Duodenal mucosa (tissue), 2 donors: ENCODE measurements around the gene ANLN.
"Not testable (repeated sequence)": the region's sequence is repeated elsewhere in the genome, so short reads cannot be mapped to it uniquely, and the experiment has no call there.

Source experiments
- H3K27ac ChIP-seq: one replicate; pipeline ENCODE4 v1.7.0; 2013; ENCODE audit warnings: low read depth, low read length
- H3K27me3 ChIP-seq, 2 donors: one replicate each; pipeline ENCODE4 v1.7.0; 2013; ENCODE audit warnings: low read length in 2 of 2, control low read depth in 1 of 2; ENCODE audit not compliant: insufficient read depth in 2 of 2, control insufficient read depth in 1 of 2
- H3K36me3 ChIP-seq, 2 donors: one replicate each; pipeline ENCODE4 v1.7.0; 2013; ENCODE audit warnings: low read length in 2 of 2, control low read depth in 1 of 2; ENCODE audit not compliant: insufficient read depth in 2 of 2, control insufficient read depth in 1 of 2
- H3K4me1 ChIP-seq, 2 donors: one replicate each; pipeline ENCODE4 v1.7.0; 2013; ENCODE audit warnings: low read length in 2 of 2, control low read depth in 1 of 2; ENCODE audit not compliant: insufficient read depth in 2 of 2, control insufficient read depth in 1 of 2
- H3K4me3 ChIP-seq, 2 donors: one replicate each; pipeline ENCODE4 v1.7.0; 2013; ENCODE audit warnings: low read length in 2 of 2, low read depth in 1 of 2
- H3K9ac ChIP-seq, 2 donors: one replicate each; pipeline ENCODE4 v1.7.0; 2013; ENCODE audit warnings: low read length in 2 of 2, low read depth in 1 of 2
- H3K9me3 ChIP-seq, 2 donors: one replicate each; pipeline ENCODE4 v1.7.0; 2013; ENCODE audit warnings: low read length in 2 of 2, control low read depth in 1 of 2; ENCODE audit not compliant: control insufficient read depth in 1 of 2

Gene ANLN

GRCh38 chr7:36474283-36475010 lies 84.8 kb downstream of the ANLN start:
- H3K9me3 ChIP-seq = no peaks in the 10 kb centered on the region
- no peak overlapping the region for H3K9ac ChIP-seq
- H3K27me3 ChIP-seq = no peaks in the 10 kb centered on the region
- no peaks in the 10 kb centered on the region for H3K36me3 ChIP-seq
- no peak overlapping the region for H3K4me3 ChIP-seq
- H3K27ac ChIP-seq = no peak overlapping the region
- no peaks in the 10 kb centered on the region for H3K4me1 ChIP-seq

- Histone ChIP-seq H3K9ac (no peak overlapping the region), H3K27ac (no peak overlapping the region), H3K9me3 (no peaks in the 10 kb centered on the region), H3K27me3 (no peaks in the 10 kb centered on the region), H3K4me3 (no peak overlapping the region), H3K4me1 (no peaks in the 10 kb centered on the region), H3K36me3 (no peaks in the 10 kb centered on the region)
Observed at GRCh38 chr7:36475011-36475342, 85.3 kb downstream of the ANLN start.

- Histone ChIP-seq H3K4me1 (no peaks in the 10 kb centered on the region), H3K4me3 (no peak overlapping the region), H3K9me3 (no peaks in the 10 kb centered on the region), H3K9ac (no peak overlapping the region), H3K36me3 (no peaks in the 10 kb centered on the region), H3K27ac (no peak overlapping the region), H3K27me3 (no peaks in the 10 kb centered on the region)
Observed at GRCh38 chr7:36475381-36475780, 85.7 kb downstream of the ANLN start.

- Histone ChIP-seq H3K36me3 (no peaks in the 10 kb centered on the region), H3K4me3 (no peak overlapping the region), H3K9ac (no peak overlapping the region), H3K9me3 (no peaks in the 10 kb centered on the region), H3K27me3 (peaks cover 0 to 4% of the 10 kb centered on the region in 2 donors), H3K4me1 (no peaks in the 10 kb centered on the region), H3K27ac (no peak overlapping the region)
Observed at GRCh38 chr7:36478745-36479144, 89.1 kb downstream of the ANLN start.

- H3K4me1 ChIP-seq, H3K9me3 ChIP-seq, H3K27me3 ChIP-seq, H3K36me3 ChIP-seq, H3K9ac ChIP-seq, H3K27ac ChIP-seq, H3K4me3 ChIP-seq: not testable (repeated sequence)
Observed at GRCh38 chr7:36483853-36484252, 94.2 kb downstream of the ANLN start.

- no peaks in the 10 kb centered on the region for H3K9me3 ChIP-seq
- no peak overlapping the region for H3K27ac ChIP-seq
- no peak overlapping the region for H3K4me3 ChIP-seq
- no peaks in the 10 kb centered on the region for H3K4me1 ChIP-seq
- no peaks in the 10 kb centered on the region for H3K36me3 ChIP-seq
- H3K27me3 ChIP-seq = peaks cover 0 to 4% of the 10 kb centered on the region in 2 donors
- H3K9ac ChIP-seq = no peak overlapping the region
Observed at GRCh38 chr7:36484265-36484664, 94.6 kb downstream of the ANLN start.

- Histone ChIP-seq H3K27ac (no peak overlapping the region), H3K36me3 (no peaks in the 10 kb centered on the region), H3K4me3 (no peak overlapping the region), H3K9me3 (no peaks in the 10 kb centered on the region), H3K4me1 (no peaks in the 10 kb centered on the region), H3K9ac (no peak overlapping the region), H3K27me3 (peaks cover 0 to 4% of the 10 kb centered on the region in 2 donors)
Observed at GRCh38 chr7:36486336-36486735, 96.7 kb downstream of the ANLN start.

- H3K27me3 ChIP-seq = no peaks in the 10 kb centered on the region
- H3K4me1 ChIP-seq = no peaks in the 10 kb centered on the region
- H3K9me3 ChIP-seq = no peaks in the 10 kb centered on the region
Observed at GRCh38 chr7:36487756-36488336, 98.2 kb downstream of the ANLN start.

GRCh38 chr7:36488672-36489071 lies 99.0 kb downstream of the ANLN start:
- not testable (repeated sequence) for H3K4me3 ChIP-seq, H3K4me1 ChIP-seq, H3K9ac ChIP-seq, H3K27me3 ChIP-seq, H3K27ac ChIP-seq, H3K36me3 ChIP-seq, H3K9me3 ChIP-seq

More at GRCh38 chr7:36487756-36488336, 98.2 kb downstream of the ANLN start:
- Histone ChIP-seq H3K9ac (no peak overlapping the region), H3K4me3 (no peak overlapping the region), H3K36me3 (no peaks in the 10 kb centered on the region), H3K27ac (no peak overlapping the region)

- Histone ChIP-seq H3K4me1 (no peaks in the 10 kb centered on the region), H3K27ac (no peak overlapping the region), H3K27me3 (no peaks in the 10 kb centered on the region)
Observed at GRCh38 chr7:36490419-36490830, 100.8 kb downstream of the ANLN start.

More at GRCh38 chr7:36490419-36490830, 100.8 kb downstream of the ANLN start:
- Histone ChIP-seq H3K9me3 (no peaks in the 10 kb centered on the region), H3K9ac (no peak overlapping the region), H3K4me3 (no peak overlapping the region), H3K36me3 (no peaks in the 10 kb centered on the region)
